HepG2 (cell line): ENCODE measurements around the gene SLIT3. TPM values are rescaled to one million over a fixed set of nuclear protein-coding genes. Genes with fewer than 3 reads are reported as not detected.

Source experiments
- ATAC-seq: fragments of 200-7000 bp; cut with Tn5 transposase; 3 replicates; pipeline ENCODE4 v1.9.1; 2020; ENCODE audit warnings: mild to moderate bottlenecking, moderate library complexity
- BruUV-seq: library from RNA; stranded (reverse); fragments of 400-500 nt; replicated peaks from 2 replicates; lab custom pipeline; 2021; lab: Mats Ljungman, UMichigan
- CTCF ChIA-PET: fragments of 300-600 bp; formaldehyde crosslinking; extraction: SDS; loops from one replicate; lab custom pipeline; 2021; ENCODE audit warnings: low total read pairs, inconsistent platforms, low intra/inter-chr PET ratio; lab: Yijun Ruan, JAX
- POLR2A ChIA-PET: fragments of 350-600 bp; sonication (Branson Sonifier 250); formaldehyde crosslinking; loops from one replicate; lab custom pipeline; 2020; ENCODE audit warnings: antibody characterized with exemption, inconsistent platforms; lab: Yijun Ruan, JAX
- DNase-seq: peaks from one replicate; pipeline ENCODE4 v3.0.0-alpha.2; 2015; ENCODE audit warnings: low spot score
- FAIRE-seq: peaks from 3 replicates; lab custom pipeline; 2011; peaks lifted over from hg19 to GRCh38; lab: Jason Lieb, UNC
- H2AFZ ChIP-seq: one replicate; pipeline ENCODE4 v1.6.1; 2011; ENCODE audit warnings: low read length, inconsistent platforms
- H3K27ac ChIP-seq: fragments of 300-600 bp; 3 replicates; pipeline ENCODE4 v1.8.0; 2011; ENCODE audit warnings: mixed run types, mild to moderate bottlenecking, mixed read lengths, low read length, inconsistent platforms; ENCODE audit not compliant: insufficient read depth; ENCODE audit errors: extremely low read length
- H3K27me3 ChIP-seq, 2 experiments: fragments of 200-600 bp in 1 of 2; 2 replicates in 1 of 2; 3 replicates in 1 of 2; pipeline versions ENCODE4 v1.6.0 to v1.8.0; 2011; ENCODE audit warnings: low read length in 2 of 2, mild to moderate bottlenecking in 2 of 2, moderate library complexity in 2 of 2, inconsistent platforms in 1 of 2; ENCODE audit not compliant: insufficient read depth in 2 of 2, control insufficient read depth in 1 of 2
- H3K36me3 ChIP-seq, 2 experiments: fragments of 200-600 bp in 1 of 2; replicated peaks in 1 of 2; 2 replicates in 1 of 2; 3 replicates in 1 of 2; pipeline versions ENCODE4 v1.5.1 to v1.8.0; 2011; ENCODE audit warnings: low read length in 2 of 2, inconsistent platforms in 1 of 2; ENCODE audit not compliant: insufficient read depth in 2 of 2, control insufficient read depth in 1 of 2
- H3K4me1 ChIP-seq: 2 replicates; pipeline ENCODE4 v1.5.1; 2012; ENCODE audit warnings: low read length, inconsistent platforms; ENCODE audit not compliant: insufficient read depth
- H3K4me2 ChIP-seq: 2 replicates; pipeline ENCODE4 v1.6.0; 2011; ENCODE audit warnings: low read depth, low read length, inconsistent platforms
- H3K4me3 ChIP-seq, 3 experiments: fragments of 200-600 bp in 1 of 3; sonication (generic), shearing (Covaris generic) in 1 of 3; replicated peaks in 1 of 3; 2 replicates each; pipeline ENCODE4 v1.5.1; 2011 to 2016; ENCODE audit warnings: low read length in 3 of 3, inconsistent platforms in 2 of 3, low read depth in 2 of 3, mild to moderate bottlenecking in 2 of 3, control low read depth in 1 of 3, mixed read lengths in 1 of 3; ENCODE audit not compliant: insufficient read depth in 1 of 3
- H3K79me2 ChIP-seq: one replicate; pipeline ENCODE4 v1.6.1; 2011; ENCODE audit warnings: low read length, inconsistent platforms; ENCODE audit not compliant: insufficient read depth
- H3K9ac ChIP-seq: 2 replicates; pipeline ENCODE4 v1.6.0; 2011; ENCODE audit warnings: mild to moderate bottlenecking, low read depth, low read length, inconsistent platforms; ENCODE audit not compliant: insufficient read depth
- H3K9me3 ChIP-seq: 2 replicates; pipeline ENCODE4 v1.5.1; 2012; ENCODE audit warnings: mild to moderate bottlenecking, low read length
- H4K20me1 ChIP-seq: 2 replicates; pipeline ENCODE4 v1.6.0; 2011; ENCODE audit warnings: inconsistent platforms, mild to moderate bottlenecking, low read length, moderate library complexity; ENCODE audit not compliant: insufficient read depth
- ADNP ChIP-seq: sonication (generic); formaldehyde crosslinking; IDR thresholded peaks from 2 replicates; pipeline ENCODE4 v1.4.0; 2020; ENCODE audit warnings: missing genetic modification reagents
- GZF1 ChIP-seq: sonication (generic); formaldehyde crosslinking; IDR thresholded peaks from 2 replicates; pipeline ENCODE4 v1.5.1; 2020; ENCODE audit warnings: mild to moderate bottlenecking, missing genetic modification reagents
- HNRNPL ChIP-seq: fragments of 200-400 bp; formaldehyde crosslinking; IDR thresholded peaks from 2 replicates; pipeline ENCODE4 v1.6.1; 2017; ENCODE audit warnings: mild to moderate bottlenecking, low read depth, low read length
- PAX8 ChIP-seq: sonication (generic); formaldehyde crosslinking; IDR thresholded peaks from 2 replicates; pipeline ENCODE4 v1.8.0; 2022; ENCODE audit warnings: mild to moderate bottlenecking, missing genetic modification reagents, borderline replicate concordance
- PCBP2 ChIP-seq: fragments of 200-400 bp; formaldehyde crosslinking; optimal IDR thresholded peaks from 2 replicates; pipeline ENCODE3; 2018; ENCODE audit warnings: low read length, low read depth; ENCODE audit not compliant: poor library complexity, severe bottlenecking
- POLR2AphosphoS5 ChIP-seq: IDR thresholded peaks from 2 replicates; pipeline ENCODE4 v1.6.1; 2012; ENCODE audit warnings: low read depth, low read length
- RARG ChIP-seq: sonication (generic); formaldehyde crosslinking; IDR thresholded peaks from 2 replicates; pipeline ENCODE4 v1.4.0; 2020; ENCODE audit warnings: low read depth, mild to moderate bottlenecking, missing genetic modification reagents
- SOX6 ChIP-seq, 2 experiments: fragments of 450-650 bp in 1 of 2; sonication (generic) in 1 of 2; formaldehyde crosslinking in 1 of 2; IDR thresholded peaks; 2 replicates each; pipeline versions ENCODE4 v1.4.0 to v1.6.1; 2017 to 2020; ENCODE audit warnings: antibody characterized with exemption in 1 of 2, mild to moderate bottlenecking in 1 of 2, missing genetic modification reagents in 1 of 2
- SRSF9 ChIP-seq: fragments of 200-400 bp; formaldehyde crosslinking; IDR thresholded peaks from 2 replicates; pipeline ENCODE4 v1.6.1; 2018; ENCODE audit warnings: borderline replicate concordance, mild to moderate bottlenecking, low read depth, low read length; ENCODE audit not compliant: insufficient read depth, poor library complexity, severe bottlenecking
- SSRP1 ChIP-seq: IDR thresholded peaks from 2 replicates; pipeline ENCODE4 v1.6.1; 2016; ENCODE audit warnings: control low read depth
- THAP8 ChIP-seq: sonication (generic); formaldehyde crosslinking; IDR thresholded peaks from 2 replicates; pipeline ENCODE4 v1.5.1; 2020; ENCODE audit warnings: missing genetic modification reagents, mild to moderate bottlenecking, borderline replicate concordance
- ZBTB8A ChIP-seq: sonication (generic); formaldehyde crosslinking; IDR thresholded peaks from 2 replicates; pipeline ENCODE4 v1.4.0; 2020; ENCODE audit warnings: mild to moderate bottlenecking, low read depth, missing genetic modification reagents, borderline replicate concordance
- ZFYVE20 ChIP-seq: sonication (generic); formaldehyde crosslinking; IDR thresholded peaks from 2 replicates; pipeline ENCODE4 v1.8.0; 2023; ENCODE audit warnings: low read depth, mild to moderate bottlenecking, moderate library complexity, missing genetic modification reagents, borderline replicate concordance
- ZIK1 ChIP-seq: sonication (generic); formaldehyde crosslinking; IDR thresholded peaks from 2 replicates; pipeline ENCODE4 v1.5.0; 2020; ENCODE audit warnings: mild to moderate bottlenecking, low read depth, missing genetic modification reagents, borderline replicate concordance
- ZNF101 ChIP-seq: sonication (generic); formaldehyde crosslinking; IDR thresholded peaks from 2 replicates; pipeline ENCODE4 v1.4.0; 2020; ENCODE audit warnings: mild to moderate bottlenecking, low read depth, missing genetic modification reagents, borderline replicate concordance
- ZNF382 ChIP-seq: sonication (generic); formaldehyde crosslinking; IDR thresholded peaks from 2 replicates; pipeline ENCODE4 v1.5.0; 2020; ENCODE audit warnings: missing genetic modification reagents, mild to moderate bottlenecking, borderline replicate concordance
- ZNF441 ChIP-seq: sonication (generic); formaldehyde crosslinking; IDR thresholded peaks from 2 replicates; pipeline ENCODE4 v1.7.0; 2021; ENCODE audit warnings: missing genetic modification reagents, borderline replicate concordance
- ZSCAN30 ChIP-seq: sonication (generic); formaldehyde crosslinking; IDR thresholded peaks from 2 replicates; pipeline ENCODE4 v1.5.0; 2020; ENCODE audit warnings: mild to moderate bottlenecking, missing genetic modification reagents
- WGBS: methylation state at CpG from one replicate; pipeline ENCODE4 v1.1.6; 2017; ENCODE audit warnings: low lambda C conversion rate; 5-methylcytosine and 5-hydroxymethylcytosine counted together
- in situ Hi-C: cut with HindIII; loops from 2 replicates; pipeline ENCODE4 v1.10.0; 2017; ENCODE audit warnings: low pct_unique_long_range_greater_than_20kb; ENCODE audit not compliant: extremely low pct_ligation_motif_present
- intact Hi-C: fragments of 100-400 bp; cut with micrococcal nuclease; formaldehyde crosslinking; loops from one replicate; pipeline ENCODE4 v1.10.0; 2022; ENCODE audit not compliant: unreplicated experiment
- polyA plus RNA-seq, 8 experiments: library from polyadenylated mRNA; depleted of rRNA in 3 of 8; stranded (reverse) in 7 of 8; unstranded in 1 of 8; fragments of >200 nt; fragmentation: Illumina TruSeq in 4 of 8; extraction: Trizol in 4 of 8; gene quantifications; 2 replicates each; pipeline versions ENCODE4 v1.2.1 to v1.2.3, GENCODE V29; 2011 to 2016; ENCODE audit warnings: low read depth in 4 of 8, missing spikeins in 1 of 8, mixed read lengths in 1 of 8; ENCODE audit not compliant: insufficient read depth in 1 of 8
- total RNA-seq, 5 experiments: library from RNA; depleted of rRNA; stranded (reverse); fragments of >200 nt; fragmentation: Illumina TruSeq; extraction: Trizol; gene quantifications; 2 replicates each; pipeline ENCODE4 v1.2.3, GENCODE V29; 2016; ENCODE audit warnings: low read depth in 1 of 5
- TF ChIP-seq, protein P1 (sequence below): sonication (generic); IDR thresholded peaks from 2 replicates; pipeline ENCODE4 v1.6.1; 2016; ENCODE audit warnings: low read depth, borderline replicate concordance
- TF ChIP-seq, protein P2 (sequence below): sonication (generic); formaldehyde crosslinking; IDR thresholded peaks from 2 replicates; pipeline ENCODE4 v1.4.0; 2020; ENCODE audit warnings: low read depth, mild to moderate bottlenecking, missing genetic modification reagents

SLIT3 gene
- total and polyA plus RNA-seq, 2 of the 13 experiments (the other 11 are each of a cell fraction or from before 2014, with no cell fraction given) = not detected

DNA sequence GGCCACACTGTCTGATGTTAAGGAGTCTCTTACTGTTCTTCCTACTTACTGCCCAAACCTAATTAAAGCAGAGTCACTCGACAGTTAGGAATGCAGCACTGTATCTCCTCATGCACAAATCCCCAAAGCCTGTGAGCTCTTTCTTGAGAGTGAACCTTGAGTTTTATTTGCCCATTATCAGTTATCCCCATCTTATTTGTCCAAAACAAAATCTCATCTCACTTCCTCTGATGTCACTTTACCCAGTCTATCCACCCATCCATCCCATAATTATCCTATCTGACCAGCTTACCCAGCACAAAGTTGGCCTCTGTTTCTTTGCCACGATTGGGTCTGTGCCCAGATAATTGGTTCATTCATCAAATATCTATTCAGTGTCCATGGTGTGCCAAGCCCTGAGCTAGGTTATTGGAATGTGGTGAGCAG is 250.8 kb downstream of the SLIT3 start:
- intact Hi-C loops (no loop called here), in situ Hi-C loops (no loop called here)
- 22% methylated on average over 2 of the region's 2 CpGs for WGBS
- TF ChIP-seq ZSCAN30 (CRISPR knock-in tag) (no peak), SOX6 (IDR thresholded peaks at IDR 0.05) (no peak), SOX6 (CRISPR knock-in tag; IDR thresholded peaks at IDR 0.05) (no peak), PCBP2 (no peak), HNRNPL (no peak), ADNP (no peak), SRSF9 (no peak), SSRP1 (CRISPR knock-in tag) (no peak), ZNF382 (CRISPR knock-in tag) (no peak), ZIK1 (CRISPR knock-in tag) (no peak), GZF1 (no peak), POLR2AphosphoS5 (no peak), ZNF101 (no peak), ZNF441 (no peak), PAX8 (CRISPR knock-in tag) (no peak), ZBTB8A (no peak), RARG (CRISPR knock-in tag) (no peak), THAP8 (CRISPR knock-in tag) (no peak), ZFYVE20 (CRISPR knock-in tag) (no peak)
- TF ChIP-seq, protein P1, sequence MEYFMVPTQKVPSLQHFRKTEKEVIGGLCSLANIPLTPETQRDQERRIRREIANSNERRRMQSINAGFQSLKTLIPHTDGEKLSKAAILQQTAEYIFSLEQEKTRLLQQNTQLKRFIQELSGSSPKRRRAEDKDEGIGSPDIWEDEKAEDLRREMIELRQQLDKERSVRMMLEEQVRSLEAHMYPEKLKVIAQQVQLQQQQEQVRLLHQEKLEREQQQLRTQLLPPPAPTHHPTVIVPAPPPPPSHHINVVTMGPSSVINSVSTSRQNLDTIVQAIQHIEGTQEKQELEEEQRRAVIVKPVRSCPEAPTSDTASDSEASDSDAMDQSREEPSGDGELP = no peak
- TF ChIP-seq, protein P2, sequence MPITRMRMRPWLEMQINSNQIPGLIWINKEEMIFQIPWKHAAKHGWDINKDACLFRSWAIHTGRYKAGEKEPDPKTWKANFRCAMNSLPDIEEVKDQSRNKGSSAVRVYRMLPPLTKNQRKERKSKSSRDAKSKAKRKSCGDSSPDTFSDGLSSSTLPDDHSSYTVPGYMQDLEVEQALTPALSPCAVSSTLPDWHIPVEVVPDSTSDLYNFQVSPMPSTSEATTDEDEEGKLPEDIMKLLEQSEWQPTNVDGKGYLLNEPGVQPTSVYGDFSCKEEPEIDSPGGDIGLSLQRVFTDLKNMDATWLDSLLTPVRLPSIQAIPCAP (CRISPR knock-in tag) = no peak
- H2AFZ ChIP-seq = no peak overlapping the region
- no peak for FAIRE-seq
- POLR2A ChIA-PET = no interaction called here
- H3K9ac ChIP-seq = no peak overlapping the region
- no peaks in the 10 kb centered on the region for H3K9me3 ChIP-seq
- no peak for ATAC-seq
- H3K36me3 ChIP-seq = no peaks in the 10 kb centered on the region
- H3K4me3 ChIP-seq = no peak overlapping the region
- H3K79me2 ChIP-seq = no peaks in the 10 kb centered on the region
- no peaks in the 10 kb centered on the region for H3K4me1 ChIP-seq
- CTCF ChIA-PET = no interaction called here
- H3K27me3 ChIP-seq = peaks cover 2 to 34% of the 10 kb centered on the region in 2 experiments; a peak in 3 of 5 replicates
- H4K20me1 ChIP-seq = no peaks in the 10 kb centered on the region
- no peak for DNase-seq
- BruUV-seq = no TSS peak
- H3K27ac ChIP-seq = no peak overlapping the region
- no peak overlapping the region for H3K4me2 ChIP-seq
